ENCODE results near the gene VEPH1.

Gene VEPH1

GRCh38 chr3:157305392-157305791 is 197.8 kb downstream of the VEPH1 start:
- no peak for DNase-seq (ENCODE audit: low spot score)

- no peak for DNase-seq (ENCODE audit: low spot score)
Measured at GRCh38 chr3:157301755-157302154, 201.5 kb downstream of the VEPH1 start.

- no peak for DNase-seq (ENCODE audit: low spot score)
Measured at GRCh38 chr3:157300981-157301663, 202.1 kb downstream of the VEPH1 start.

- no peak for DNase-seq (ENCODE audit: low spot score)
Measured at GRCh38 chr3:157300094-157300493, 203.1 kb downstream of the VEPH1 start.

GRCh38 chr3:157297328-157297915 is 205.8 kb downstream of the VEPH1 start:
- no peak for DNase-seq (ENCODE audit: low spot score)

- DNase-seq (ENCODE audit: low spot score) = no peak
Measured at GRCh38 chr3:157294953-157295352, 208.3 kb downstream of the VEPH1 start.

DNA sequence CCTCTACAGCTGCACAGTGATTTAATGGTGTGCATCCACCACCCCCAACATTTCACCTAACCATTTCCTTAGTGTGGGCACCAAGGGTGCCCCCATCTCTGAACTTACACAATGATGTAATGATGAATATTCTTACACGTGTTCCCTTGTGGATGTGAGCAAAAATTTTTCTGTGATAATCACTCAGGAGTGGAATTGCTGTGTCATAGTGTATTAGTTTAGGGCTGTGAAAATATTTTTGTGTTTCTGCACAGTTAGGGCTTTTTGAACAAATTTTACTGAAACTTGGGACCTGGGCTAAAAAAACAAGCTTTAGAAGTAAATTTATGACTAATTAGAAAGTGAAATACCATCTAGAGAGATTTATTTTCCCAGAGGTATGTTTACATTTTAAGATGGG is 208.7 kb downstream of the VEPH1 start:
- no peak for DNase-seq (ENCODE audit: low spot score)

DNA sequence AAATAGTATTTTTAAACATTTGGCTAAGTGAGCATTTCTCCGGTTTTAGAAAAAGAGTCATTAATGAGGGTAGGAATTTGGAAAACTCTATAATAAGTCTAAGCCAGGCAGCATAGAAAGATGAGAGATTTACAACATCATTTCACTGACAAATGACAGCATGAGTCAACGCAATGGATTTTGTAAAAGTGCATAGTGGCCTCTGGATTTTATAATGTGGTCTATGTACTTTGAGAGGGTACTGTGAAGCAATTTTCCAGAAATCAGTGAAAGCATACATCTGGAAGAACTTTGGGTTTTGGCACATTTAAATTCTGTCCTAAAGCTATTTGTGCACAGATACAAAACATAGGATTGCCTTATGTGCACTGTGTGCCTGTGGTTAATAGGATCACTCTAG is 212.4 kb downstream of the VEPH1 start:
- DNase-seq (ENCODE audit: low spot score) = no peak

GRCh38 chr3:157285966-157286365 is 217.2 kb downstream of the VEPH1 start:
- no peak for DNase-seq (ENCODE audit: low spot score)

- no peak for DNase-seq (ENCODE audit: low spot score)
Measured at GRCh38 chr3:157285141-157285540, 218.1 kb downstream of the VEPH1 start.

- no peak for DNase-seq (ENCODE audit: low spot score)
Measured at GRCh38 chr3:157284688-157285087, 218.5 kb downstream of the VEPH1 start.

DNA sequence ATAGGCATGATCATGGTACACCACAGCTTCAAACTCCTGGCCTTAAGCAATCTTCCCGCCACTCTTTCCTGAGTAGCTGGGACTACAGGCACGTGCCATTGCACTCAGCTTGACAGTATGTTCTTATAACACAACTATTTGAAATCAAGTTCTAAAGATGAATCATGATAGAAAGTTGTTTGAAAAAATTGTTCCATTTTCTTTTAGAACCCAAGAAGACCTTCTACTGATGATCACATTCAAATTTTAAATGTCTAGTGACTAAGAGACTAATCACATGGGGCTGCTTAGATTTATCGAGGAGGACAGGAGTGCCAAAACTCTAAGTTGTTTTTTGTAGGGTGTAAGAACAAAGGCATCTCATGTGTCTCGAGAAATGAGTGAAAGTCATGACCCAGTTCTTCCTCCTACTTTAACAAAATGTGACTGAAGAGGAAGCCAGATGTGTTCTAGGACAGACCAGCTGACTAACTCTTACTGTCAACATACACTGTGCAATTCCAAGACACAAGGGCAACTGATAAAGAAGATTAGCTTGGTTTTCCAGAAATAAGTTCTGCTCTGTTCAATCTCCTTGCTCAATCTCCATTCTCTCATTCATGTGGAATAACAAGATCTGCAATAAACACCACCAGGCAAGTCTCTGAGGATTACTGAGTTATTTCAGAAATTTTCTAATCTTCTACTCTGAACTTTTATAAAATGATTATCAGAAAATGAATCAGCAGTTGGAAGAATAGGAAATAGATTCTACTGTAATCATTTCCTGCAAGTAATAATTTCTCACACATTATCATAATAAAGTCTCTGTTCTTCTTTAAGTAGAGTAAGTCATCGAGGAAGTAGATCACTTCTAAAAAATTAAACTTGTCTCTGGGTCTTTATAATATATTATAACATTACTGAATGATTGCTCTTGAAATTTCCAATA is 220.7 kb downstream of the VEPH1 start:
- no peak for DNase-seq (ENCODE audit: low spot score)

GRCh38 chr3:157280786-157281185 is 222.4 kb downstream of the VEPH1 start:
- DNase-seq (ENCODE audit: low spot score) = no peak

DNA sequence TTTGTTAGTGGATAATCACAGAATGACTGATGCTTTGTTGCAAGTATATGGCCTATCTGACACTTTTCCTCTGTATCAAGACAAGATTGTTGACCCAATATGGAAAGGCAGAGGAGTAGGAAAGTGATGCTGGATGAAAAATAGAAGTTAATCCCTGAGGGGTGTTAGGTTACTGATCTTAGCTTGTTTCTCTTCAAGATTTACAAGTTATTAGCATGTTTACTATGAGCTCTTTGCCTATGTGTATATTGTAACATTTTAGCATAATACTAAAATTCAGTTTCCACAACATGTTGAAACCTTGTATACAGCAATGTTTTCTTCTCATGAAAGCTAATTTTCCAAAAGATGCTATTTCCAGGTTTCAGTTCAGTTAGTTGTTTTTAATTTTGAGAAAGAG is 222.9 kb downstream of the VEPH1 start:
- no peak for DNase-seq (ENCODE audit: low spot score)

DNA sequence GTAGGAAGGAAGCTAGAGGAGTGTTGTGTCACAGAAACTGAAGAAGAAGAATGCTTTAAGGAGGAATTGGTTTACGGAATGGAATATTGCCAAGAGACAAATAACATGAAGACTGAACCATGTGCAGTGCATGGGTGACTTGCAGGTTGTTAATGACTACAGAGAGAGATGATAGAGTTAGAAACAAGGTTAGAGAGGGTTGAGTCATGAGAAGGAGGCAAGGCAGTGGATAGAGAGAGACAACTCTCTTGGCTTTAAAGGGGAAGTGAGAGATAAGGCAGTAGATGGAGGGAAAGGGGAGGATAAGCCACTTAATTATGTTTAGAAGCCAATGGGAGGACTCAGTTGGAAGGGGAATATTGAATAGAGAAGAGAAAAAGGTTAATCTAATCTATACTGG is 224.0 kb downstream of the VEPH1 start:
- no peak for DNase-seq (ENCODE audit: low spot score)

- DNase-seq (ENCODE audit: low spot score) = no peak
Measured at GRCh38 chr3:157276801-157277200, 226.4 kb downstream of the VEPH1 start.

DNA sequence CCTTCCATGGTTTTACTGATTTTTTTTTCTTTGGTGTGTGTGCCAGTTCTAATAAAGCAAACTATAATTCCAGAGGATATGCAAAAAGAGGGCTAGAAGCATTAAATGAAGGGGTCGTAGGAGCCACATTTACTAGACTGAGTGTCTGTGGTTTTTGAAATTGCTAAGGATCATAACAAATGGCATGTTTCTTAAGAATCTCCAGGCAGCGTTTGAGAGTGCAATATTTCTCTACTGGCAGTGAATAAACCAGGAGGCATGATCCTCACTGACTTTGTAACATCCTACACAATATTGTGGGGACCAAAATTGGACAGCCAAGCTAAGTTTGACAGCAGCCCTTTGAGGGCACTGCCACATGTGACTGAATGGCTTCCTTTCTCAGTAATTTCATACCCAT is 227.4 kb downstream of the VEPH1 start:
- DNase-seq (ENCODE audit: low spot score) = no peak

GRCh38 chr3:157274644-157275137 is 228.5 kb downstream of the VEPH1 start:
- DNase-seq (ENCODE audit: low spot score) = no peak

- no peak for DNase-seq (ENCODE audit: low spot score)
Measured at GRCh38 chr3:157271283-157271882, 231.8 kb downstream of the VEPH1 start.

DNA sequence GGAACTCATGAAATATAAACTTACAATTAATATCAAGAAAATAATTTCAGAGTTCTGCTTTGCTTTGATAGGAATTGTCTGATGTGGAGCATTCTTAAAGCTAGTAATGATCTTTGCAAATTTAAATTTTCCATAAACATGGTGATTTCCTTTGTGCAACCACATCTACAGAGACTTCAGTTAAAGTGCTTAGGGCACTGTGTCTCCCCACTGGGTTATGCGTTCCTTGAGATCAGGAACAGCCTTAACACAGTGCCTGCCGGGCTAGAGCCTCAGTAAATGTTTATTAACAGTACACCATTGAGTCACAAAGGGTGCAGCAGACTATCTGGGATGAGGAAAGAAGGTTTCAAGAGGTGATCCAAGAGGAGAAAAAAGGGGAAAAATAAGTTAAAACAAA is 235.2 kb downstream of the VEPH1 start:
- DNase-seq (ENCODE audit: low spot score) = no peak

DNA sequence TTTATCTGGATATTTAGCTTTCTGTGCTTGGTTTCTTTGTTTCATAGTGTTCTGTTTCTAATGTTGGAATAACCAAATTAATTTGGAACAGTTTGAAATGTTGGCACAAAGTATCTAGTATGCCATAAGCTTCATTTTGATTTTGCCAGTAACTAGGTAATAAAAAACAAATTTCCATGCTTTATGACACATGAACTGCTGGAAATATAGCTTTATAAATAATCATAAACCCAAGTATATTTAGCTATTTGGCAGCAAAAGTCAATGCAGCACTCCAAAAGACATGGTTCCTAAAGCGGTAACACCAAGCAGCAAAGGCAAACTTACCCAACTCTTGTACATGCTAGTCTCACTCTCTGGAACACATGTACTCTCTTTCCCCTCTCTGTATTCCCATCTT is 237.3 kb downstream of the VEPH1 start:
- DNase-seq (ENCODE audit: low spot score) = no peak

DNA sequence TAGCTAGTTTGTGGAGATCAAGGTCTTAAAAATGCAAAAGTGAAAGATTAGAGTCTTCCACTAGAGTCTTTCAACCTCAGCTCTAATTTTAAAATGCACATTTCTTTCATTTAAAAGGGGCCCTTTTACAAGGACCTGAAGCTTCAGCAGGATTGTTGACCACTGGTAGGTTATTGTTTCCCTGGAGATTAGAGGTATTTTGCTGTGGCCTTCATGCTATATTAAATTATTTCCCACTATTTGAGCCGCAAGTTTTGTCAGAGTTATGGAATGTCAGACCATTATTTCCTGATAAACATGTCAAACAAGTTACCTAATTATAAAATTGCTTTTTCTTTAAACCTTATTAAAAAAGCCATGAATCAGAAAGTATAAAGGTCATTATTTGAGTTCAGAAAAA is 240.2 kb downstream of the VEPH1 start:
- no peak for DNase-seq (ENCODE audit: low spot score)

Measured in SW480 (cell line).